GM19397 (cell line): ENCODE measurements around the gene ASB16.

Source experiments
- ATAC-seq: cut with Tn5 transposase; IDR thresholded peaks from one replicate; pipeline ENCODE4 v1.9.1; 2021; ENCODE audit warnings: mild to moderate bottlenecking, moderate library complexity; ENCODE audit not compliant: unreplicated experiment

Gene ASB16

DNA sequence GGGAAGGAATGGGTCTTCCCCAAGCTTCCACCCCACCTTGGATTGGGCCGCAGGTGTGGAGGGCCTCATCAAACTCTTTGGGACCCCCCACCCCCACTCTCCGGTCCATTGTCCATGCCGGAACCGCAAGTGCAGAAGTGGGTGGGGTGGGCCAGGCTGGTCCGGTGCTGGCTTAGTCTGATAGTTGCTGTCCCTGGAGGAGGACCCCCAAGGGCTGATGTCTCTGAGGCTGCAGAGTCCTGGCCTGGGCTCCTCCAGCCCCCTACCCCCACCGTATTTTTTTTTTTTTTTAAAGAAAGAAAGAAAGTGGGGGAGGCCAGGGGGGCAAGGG lies 36.3 kb downstream of the ASB16 start:
- ATAC-seq: no peak

DNA sequence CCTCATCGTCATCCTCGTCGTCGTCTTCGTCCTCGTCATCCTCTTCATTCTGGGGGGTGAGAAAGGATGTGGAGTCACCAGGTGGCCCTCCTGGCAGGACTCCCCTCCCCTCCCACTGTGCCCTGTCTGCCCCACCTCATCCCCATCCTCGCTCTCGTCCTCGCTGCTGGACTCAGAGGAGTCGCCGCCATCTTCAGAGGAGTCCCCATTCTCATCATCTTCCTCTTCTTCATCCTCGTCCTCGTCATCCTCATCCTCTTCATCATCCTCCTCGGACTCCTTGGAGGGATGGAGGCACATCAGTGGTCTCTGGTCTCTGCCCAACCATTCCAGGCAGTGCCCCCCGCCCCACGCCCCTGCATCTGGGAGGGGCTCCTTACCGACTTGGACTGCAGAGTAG lies 36.8 kb downstream of the ASB16 start:
- ATAC-seq: no peak

DNA sequence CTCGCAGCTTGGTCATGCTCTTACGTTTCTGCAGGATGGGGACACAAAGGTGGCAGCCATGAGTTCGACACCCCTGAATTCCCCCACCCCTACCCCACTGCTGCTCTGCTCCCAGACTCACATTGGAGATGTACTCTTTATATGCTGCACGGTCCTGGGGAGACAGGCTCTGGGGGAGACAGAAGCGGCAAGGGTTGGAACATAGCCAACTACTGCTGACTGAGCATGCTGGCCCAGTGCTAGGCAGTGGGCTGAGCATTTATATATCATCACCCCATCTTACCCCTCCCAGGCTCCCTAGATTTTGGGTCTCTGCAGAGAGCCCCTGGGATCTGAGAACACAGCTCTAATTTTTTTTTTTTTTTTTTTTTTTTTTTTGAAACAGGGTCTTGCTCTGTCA lies 37.2 kb downstream of the ASB16 start:
- ATAC-seq: no peak

DNA sequence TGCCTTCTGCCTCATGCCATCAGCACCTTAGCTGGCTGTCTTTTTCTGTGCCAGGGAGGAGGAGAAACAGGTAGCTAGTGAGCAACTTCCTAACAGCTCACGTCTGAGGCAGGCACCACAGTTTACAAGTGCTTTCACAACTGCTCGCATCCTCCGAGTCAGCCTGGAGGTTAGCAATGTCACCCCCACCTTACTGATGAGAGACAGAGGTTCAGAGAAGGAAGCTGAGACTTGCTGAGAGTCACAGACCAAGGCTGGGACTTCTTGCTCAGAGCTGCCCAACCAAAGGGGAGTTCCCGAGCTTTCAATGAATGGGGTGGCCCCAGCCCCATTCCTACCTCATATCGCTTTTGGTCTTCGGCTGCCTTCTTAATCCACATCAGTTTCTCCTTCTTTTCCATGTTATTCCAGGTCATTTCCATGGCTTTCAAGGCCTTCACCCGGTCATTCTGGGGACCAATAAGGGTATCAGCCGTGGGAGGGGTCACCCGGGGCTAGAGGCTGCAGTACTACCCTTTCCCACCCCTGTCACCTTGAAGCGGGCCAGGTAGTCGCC lies 39.4 kb downstream of the ASB16 start:
- ATAC-seq: no peak

DNA sequence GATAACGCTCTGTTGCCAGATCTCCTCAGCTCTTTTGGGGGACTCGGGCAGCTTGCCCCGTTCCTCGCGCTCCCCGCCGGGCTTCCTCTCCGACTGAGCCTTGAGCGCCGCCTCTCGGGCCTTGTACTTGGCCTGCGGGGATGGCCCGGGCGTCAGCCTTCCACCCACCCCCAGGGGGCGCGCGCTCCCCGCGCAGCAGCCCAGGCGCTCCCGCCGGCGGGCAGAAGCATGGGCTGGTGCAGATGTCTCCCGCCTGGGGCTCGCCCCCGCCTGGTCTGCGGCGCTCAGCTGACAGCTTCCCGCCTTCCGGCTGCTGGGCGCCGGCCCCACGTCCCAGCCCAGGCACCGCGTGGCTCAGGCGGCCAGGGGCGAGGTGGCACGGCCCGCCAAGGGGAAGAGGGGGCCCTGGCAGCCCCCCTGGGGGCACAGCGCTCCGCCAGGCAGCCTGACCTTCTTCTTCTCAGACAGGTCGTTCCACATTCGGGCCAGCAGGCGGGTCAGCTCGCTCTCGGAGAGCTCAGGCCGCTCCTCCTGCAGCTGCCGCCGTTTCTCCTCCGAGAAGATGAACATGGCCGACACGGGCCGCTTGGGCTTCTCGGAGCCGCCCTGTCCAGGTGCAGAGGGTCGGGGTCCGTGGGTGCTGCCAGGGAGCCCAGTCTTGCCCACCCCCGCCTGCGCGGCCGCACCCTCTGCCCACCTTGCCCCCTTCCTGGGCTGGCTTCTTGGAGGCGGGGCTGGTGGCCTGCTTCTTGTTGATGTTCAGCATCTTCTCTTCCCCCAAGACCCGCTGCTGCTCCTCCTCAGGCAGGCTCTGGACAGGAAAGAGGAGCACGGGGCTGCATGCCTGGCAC lies 40.1 kb downstream of the ASB16 start:
- peak; percentile 69 for ATAC-seq

- ATAC-seq: no peak
Observed at GRCh38 chr17:44211281-44212265, 41.1 kb downstream of the ASB16 start.

GRCh38 chr17:44212507-44213402 lies 42.3 kb downstream of the ASB16 start:
- no peak for ATAC-seq

DNA sequence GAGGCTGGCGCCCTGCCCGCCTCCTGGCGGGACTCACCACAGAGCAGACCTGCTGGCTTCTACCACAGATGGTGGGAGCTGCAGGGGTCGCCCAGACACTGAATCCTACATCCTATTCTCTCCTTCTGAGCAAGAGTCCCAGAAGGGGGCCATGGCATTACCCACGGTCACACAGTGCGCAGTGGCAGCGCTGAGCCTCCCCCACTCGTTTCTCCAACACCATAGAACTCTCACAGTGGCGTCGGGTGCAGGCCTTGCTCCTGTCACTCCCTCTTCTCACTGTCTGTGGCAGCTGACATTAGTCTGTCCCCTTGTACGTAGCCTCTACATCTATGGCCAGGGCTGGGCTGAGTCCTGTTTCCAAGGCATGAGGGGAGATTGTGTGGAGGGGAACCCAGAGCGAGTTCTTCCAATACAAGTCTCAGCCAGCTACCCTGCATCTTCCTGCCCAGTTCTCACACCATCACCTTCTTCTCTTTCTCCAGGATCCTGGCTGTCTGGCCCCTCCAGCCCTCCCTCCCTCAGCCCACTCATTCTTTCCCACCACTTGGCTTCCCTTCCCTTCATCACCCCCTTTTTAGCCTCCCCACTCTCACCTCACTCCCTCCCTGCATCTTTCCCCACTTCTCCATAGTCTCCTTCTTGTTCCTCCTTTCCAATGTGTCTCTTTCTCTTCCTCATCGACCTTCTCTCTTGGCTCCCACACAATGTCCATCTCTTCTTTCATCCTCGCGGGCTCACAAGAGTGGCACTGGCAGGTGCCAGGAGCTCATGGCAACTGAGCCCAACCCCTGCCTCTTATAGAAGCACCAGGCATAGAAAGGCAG lies 43.1 kb downstream of the ASB16 start:
- no peak for ATAC-seq

DNA sequence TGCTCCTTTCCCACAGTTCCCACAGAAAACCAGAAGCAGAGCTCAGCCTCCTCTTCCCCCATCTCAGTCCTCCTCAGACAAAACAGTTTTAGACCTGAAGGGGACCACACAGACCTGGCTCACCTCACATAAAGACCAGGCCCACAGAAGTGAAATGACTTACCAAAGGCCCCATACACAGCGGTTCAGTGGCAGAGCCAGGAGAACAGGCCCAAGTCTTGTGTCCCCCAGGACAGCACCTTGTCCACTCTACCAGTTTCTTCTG lies 43.7 kb downstream of the ASB16 start:
- ATAC-seq: no peak

- no peak for ATAC-seq
Observed at GRCh38 chr17:44214896-44215295, 44.4 kb downstream of the ASB16 start.

DNA sequence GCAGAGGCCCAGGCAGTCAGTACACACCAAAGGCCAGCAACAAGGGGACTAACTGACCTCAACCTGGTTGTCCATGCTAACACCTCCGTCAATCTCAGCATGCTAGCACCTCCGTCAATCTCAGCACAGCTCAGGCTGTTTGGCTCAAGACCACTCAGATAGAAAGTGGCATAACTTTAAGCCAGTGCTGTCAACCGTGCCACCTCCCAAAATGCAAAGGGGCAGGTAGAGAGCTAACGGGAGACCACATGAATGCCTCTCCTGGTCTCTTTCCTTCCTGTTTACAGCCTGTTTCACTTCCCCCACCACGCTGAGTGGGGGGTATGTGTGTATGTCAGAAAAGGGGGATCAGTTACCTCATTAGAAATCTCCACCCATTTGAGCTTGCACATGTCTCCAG lies 45.7 kb downstream of the ASB16 start:
- ATAC-seq: no peak

GRCh38 chr17:44216694-44217093 lies 46.2 kb downstream of the ASB16 start:
- ATAC-seq: no peak

DNA sequence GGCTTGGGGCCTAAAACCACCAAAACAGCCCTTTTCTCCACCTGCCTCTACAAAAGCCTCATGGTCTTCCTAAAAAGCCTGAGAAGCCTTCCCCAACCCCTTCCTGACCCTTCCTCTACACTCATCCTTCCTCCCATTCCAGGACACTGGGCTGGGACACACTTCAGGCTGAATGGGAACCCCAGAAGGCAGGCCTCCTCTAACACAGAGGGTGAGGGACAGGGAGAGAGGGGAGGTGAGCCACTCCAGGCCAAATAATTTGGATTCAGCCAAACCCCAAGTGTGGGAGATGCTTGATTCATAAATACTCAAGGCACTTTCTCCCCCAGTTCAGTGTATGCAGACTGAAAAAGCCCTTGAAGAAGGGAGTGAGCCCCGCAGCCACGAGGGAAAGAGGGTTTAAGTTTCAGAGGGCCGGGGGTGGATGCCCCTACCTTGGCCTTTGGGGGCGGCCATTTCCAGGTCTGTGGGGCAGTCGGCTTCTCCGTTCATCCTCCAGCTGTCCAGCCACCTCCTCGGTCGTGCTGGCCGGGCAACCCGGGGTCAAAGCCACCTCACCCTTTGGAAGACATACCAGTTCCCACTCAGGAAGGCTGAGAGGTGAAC lies 47.3 kb downstream of the ASB16 start:
- ATAC-seq: no peak

DNA sequence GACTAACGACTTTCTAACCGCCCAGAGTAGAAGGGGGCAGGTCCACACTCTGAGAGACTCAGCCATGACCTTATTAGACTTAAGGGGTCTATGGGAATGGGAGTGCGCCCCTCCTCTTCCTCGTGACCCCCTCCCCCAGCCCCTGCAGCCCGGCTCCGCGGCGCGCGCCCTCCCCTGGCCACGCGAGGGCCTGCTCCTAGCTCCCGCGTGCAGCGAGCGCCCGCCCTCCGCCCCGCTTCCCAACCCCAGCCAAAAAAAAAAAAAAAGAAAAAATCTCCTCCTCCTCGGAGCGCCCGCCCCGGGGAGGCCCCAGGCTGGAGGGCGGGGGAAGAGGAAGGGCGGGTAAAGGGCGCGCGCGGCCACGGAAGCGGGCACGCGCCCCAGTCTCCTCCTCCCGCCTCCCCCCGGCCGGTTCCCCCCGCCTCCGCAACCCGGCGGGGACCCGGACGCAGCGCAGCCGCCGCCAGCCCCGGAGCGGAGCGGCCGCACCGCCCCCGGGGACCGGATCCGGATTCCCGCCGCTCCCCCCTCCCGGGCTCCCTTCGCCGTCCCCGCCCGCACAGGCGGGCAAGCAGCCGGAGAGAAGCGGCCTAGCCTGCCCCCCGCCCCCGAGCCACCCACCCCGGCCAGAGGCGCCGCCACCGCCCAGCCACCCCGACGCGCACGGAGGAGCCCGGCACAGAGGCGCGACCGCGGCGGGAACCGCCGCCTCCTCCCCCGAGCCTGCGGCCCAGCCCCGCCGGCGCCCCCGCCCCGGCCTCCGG lies 48.0 kb downstream of the ASB16 start:
- ATAC-seq: peak; percentile 35

DNA sequence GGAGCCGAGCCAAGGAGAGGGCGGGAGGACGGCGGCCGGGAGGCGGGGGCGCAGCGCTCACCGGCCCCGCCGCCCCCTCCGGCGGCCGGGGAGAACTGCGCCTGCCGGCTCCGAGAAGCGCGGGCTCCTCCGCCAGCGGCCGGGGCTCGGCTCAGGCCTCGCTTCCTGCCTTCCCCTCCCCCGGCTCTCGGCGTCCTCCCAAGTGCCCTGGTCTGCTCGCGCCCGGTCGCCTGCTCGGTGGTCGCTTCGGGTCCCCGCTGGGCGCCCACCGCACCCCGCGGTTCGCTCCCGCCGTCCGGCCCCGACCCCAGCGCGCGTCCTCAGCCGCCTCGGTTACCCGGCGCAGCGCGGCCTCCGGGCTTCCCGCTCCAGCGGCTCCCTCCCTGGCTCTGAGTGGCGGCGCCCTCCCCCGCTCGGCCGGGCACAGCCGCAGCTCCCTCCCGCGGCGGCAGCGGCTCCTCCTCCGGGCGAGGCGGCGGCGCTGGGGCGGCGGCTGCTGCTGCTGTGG lies 48.7 kb downstream of the ASB16 start:
- ATAC-seq: peak; percentile 39

- ATAC-seq: peak; percentile 14
Observed at GRCh38 chr17:44219616-44220212, 49.2 kb downstream of the ASB16 start, which contains the start of gene UBTF. UBTF (minus strand) TSS chr17:44219675; CDS start chr17:44218229, 1,446 bp downstream.

- peak; percentile 5 for ATAC-seq
Observed at GRCh38 chr17:44220213-44221083, 49.9 kb downstream of the ASB16 start.
